ENCODE results near the gene RCBTB1. TPM values are rescaled to one million over a fixed set of nuclear protein-coding genes. Genes with fewer than 3 reads are reported as not detected.

RCBTB1 gene
- total RNA-seq, 2 experiments from 2014 or later = 15.1 to 31.1 TPM

DNA sequence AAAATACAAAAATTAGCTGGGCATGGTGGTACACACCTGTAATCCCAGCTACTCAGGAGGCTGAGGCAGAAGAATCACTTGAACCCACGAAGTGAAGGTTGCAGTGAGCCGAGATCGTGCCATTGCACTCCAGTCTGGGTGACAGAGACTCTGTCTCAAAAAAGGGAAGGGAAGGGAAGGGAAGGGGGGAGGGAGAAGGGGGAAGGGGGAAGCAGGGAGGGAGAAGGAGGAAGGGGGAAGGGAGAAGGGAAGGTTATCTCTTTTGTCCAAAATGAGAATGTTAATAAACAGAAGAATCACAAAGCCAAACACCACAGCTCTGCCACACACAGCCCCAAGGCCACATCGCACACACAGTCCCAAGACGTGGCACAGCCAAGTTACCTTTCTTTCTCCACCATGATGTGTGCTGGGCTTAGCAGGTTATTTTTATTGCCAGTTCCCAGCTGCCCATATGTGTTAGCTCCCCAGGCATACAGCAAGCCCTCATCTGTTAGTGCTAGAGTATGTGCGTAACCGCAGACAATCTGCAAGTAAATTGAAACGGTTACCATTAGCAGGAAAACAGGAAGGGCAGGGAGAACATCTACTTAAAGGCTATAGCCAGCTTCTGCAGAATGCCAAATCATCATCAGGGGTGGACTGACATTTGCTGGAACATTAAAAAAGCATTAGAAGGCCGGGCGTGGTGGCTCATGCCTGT lies 34.3 kb downstream of the RCBTB1 start:
- no peak overlapping the region for H3K4me3 ChIP-seq (ENCODE audit: low read depth, low read length, poor library complexity, severe bottlenecking)
- ChIA-PET POLR2A (interaction anchor here (0.6 to 1.4 kb wide), 5 partner anchors 11 to 593 kb away, joined by 3 to 6 read pairs (median 3); no protein-coding TSS in a partner anchor), CTCF (ENCODE audit: unreplicated experiment) (interaction anchor here (0.6 kb wide), 1 partner anchor 63 kb away, joined by 4 read pairs; no protein-coding TSS in a partner anchor)
- no peak for DNase-seq (ENCODE audit: low spot score)
- no peak overlapping the region for H3K4me2 ChIP-seq (ENCODE audit: low read length)
- TF ChIP-seq, protein P1, sequence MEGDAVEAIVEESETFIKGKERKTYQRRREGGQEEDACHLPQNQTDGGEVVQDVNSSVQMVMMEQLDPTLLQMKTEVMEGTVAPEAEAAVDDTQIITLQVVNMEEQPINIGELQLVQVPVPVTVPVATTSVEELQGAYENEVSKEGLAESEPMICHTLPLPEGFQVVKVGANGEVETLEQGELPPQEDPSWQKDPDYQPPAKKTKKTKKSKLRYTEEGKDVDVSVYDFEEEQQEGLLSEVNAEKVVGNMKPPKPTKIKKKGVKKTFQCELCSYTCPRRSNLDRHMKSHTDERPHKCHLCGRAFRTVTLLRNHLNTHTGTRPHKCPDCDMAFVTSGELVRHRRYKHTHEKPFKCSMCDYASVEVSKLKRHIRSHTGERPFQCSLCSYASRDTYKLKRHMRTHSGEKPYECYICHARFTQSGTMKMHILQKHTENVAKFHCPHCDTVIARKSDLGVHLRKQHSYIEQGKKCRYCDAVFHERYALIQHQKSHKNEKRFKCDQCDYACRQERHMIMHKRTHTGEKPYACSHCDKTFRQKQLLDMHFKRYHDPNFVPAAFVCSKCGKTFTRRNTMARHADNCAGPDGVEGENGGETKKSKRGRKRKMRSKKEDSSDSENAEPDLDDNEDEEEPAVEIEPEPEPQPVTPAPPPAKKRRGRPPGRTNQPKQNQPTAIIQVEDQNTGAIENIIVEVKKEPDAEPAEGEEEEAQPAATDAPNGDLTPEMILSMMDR (conservative IDR thresholded peaks at IDR 0.05; ENCODE audit: low read length) = no peak
- no peak for TF ChIP-seq EZH2phosphoT487 (IDR thresholded peaks at IDR 0.05; ENCODE audit: borderline replicate concordance, low read depth, low read length)
- no TSS peak for BruUV-seq (replicated peaks)
- H3K9me2 ChIP-seq (ENCODE audit: insufficient read depth, low read length) = no peaks in the 10 kb centered on the region
- H3K27ac ChIP-seq (ENCODE audit: low read depth, low read length, poor library complexity, severe bottlenecking) = no peak overlapping the region
- no peaks in the 10 kb centered on the region for H4K20me1 ChIP-seq (ENCODE audit: insufficient read depth, low read length)
- no peak overlapping the region for H2AFZ ChIP-seq (ENCODE audit: low read length)
- H3K4me1 ChIP-seq (ENCODE audit: insufficient read depth, low read length, poor library complexity, severe bottlenecking) = no peaks in the 10 kb centered on the region
- intact Hi-C loops (cut with micrococcal nuclease; ENCODE audit: unreplicated experiment) = no loop called here
- H3K36me3 ChIP-seq (ENCODE audit: insufficient read depth, low read length) = peaks cover 84% of the 10 kb centered on the region
- no peaks in the 10 kb centered on the region for H3K9me3 ChIP-seq (ENCODE audit: low read length)
- H3K79me2 ChIP-seq (ENCODE audit: insufficient read depth, low read depth, low read length) = no peaks in the 10 kb centered on the region

DNA sequence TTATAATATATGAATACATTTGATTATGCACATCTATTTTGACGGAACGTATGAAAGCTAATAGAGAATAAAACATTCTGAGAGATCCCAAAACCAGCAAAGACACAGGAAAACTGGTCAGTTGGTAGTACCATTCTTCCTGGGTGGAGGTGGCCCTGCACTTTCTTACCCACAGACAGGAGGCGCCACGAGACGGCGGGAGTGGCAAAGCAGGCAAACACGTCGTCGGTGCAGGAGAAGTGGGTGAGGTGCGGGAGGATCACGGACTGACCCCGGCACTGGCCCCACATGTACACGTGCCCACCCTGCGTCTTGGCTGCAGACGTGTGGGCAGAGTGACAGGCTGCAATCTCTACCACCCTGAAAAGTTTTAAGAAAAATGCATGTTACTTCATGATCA lies 36.1 kb downstream of the RCBTB1 start:
- H3K79me2 ChIP-seq (ENCODE audit: insufficient read depth, low read depth, low read length) = no peaks in the 10 kb centered on the region
- no peaks in the 10 kb centered on the region for H3K4me1 ChIP-seq (ENCODE audit: insufficient read depth, low read length, poor library complexity, severe bottlenecking)
- H2AFZ ChIP-seq (ENCODE audit: low read length) = no peak overlapping the region
- POLR2A ChIA-PET = interaction anchor here (0.7 to 1.0 kb wide), 2 partner anchors 10 to 189 kb away, joined by 3 to 5 read pairs; no protein-coding TSS in a partner anchor
- intact Hi-C loops (cut with micrococcal nuclease; ENCODE audit: unreplicated experiment) = no loop called here
- H4K20me1 ChIP-seq (ENCODE audit: insufficient read depth, low read length) = no peaks in the 10 kb centered on the region
- DNase-seq (ENCODE audit: low spot score) = no peak
- H3K36me3 ChIP-seq (ENCODE audit: insufficient read depth, low read length) = peaks cover 83% of the 10 kb centered on the region
- CTCF ChIA-PET (ENCODE audit: unreplicated experiment) = no interaction called here
- no peak overlapping the region for H3K27ac ChIP-seq (ENCODE audit: low read depth, low read length, poor library complexity, severe bottlenecking)
- H3K9me2 ChIP-seq (ENCODE audit: insufficient read depth, low read length) = no peaks in the 10 kb centered on the region
- no peak overlapping the region for H3K4me2 ChIP-seq (ENCODE audit: low read length)
- H3K9me3 ChIP-seq (ENCODE audit: low read length) = no peaks in the 10 kb centered on the region
- no peak overlapping the region for H3K4me3 ChIP-seq (ENCODE audit: low read depth, low read length, poor library complexity, severe bottlenecking)
- no TSS peak for BruUV-seq (replicated peaks)
- no peak for TF ChIP-seq EZH2phosphoT487 (IDR thresholded peaks at IDR 0.05; ENCODE audit: borderline replicate concordance, low read depth, low read length)
- TF ChIP-seq, protein P1 (conservative IDR thresholded peaks at IDR 0.05; ENCODE audit: low read length) = peak; percentile 48

DNA sequence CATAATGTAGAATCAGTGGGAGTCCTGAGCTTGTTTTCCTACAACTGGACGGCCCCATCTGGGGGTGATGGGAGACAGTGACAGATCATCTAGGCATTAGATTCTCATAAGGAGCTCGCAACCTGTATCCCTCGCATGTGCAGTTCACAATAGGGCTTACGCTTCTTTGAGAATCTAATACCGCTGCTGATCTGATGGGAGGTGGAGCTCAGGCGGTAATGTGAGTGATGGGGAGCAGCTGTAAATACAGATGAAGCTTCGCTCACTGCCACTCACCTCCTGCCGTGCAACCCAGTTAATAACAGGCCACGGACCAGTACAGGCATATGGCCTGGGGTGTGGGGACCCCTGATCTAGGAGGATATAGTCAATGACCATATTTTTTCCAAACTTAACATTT lies 38.8 kb downstream of the RCBTB1 start:
- intact Hi-C loops (cut with micrococcal nuclease; ENCODE audit: unreplicated experiment) = no loop called here
- ChIA-PET CTCF (ENCODE audit: unreplicated experiment) (no interaction called here), POLR2A (interaction anchor here (0.7 to 1.1 kb wide), 2 partner anchors 14 to 23 kb away, joined by 3 read pairs; no protein-coding TSS in a partner anchor)
- peaks cover 87% of the 10 kb centered on the region for H3K36me3 ChIP-seq (ENCODE audit: insufficient read depth, low read length)
- no peak overlapping the region for H3K27ac ChIP-seq (ENCODE audit: low read depth, low read length, poor library complexity, severe bottlenecking)
- H3K79me2 ChIP-seq (ENCODE audit: insufficient read depth, low read depth, low read length) = no peaks in the 10 kb centered on the region
- H3K4me3 ChIP-seq (ENCODE audit: low read depth, low read length, poor library complexity, severe bottlenecking) = no peak overlapping the region
- no peak overlapping the region for H3K4me2 ChIP-seq (ENCODE audit: low read length)
- H3K9me3 ChIP-seq (ENCODE audit: low read length) = no peaks in the 10 kb centered on the region
- no TSS peak for BruUV-seq (replicated peaks)
- TF ChIP-seq, protein P1 (conservative IDR thresholded peaks at IDR 0.05; ENCODE audit: low read length) = no peak
- no peak for TF ChIP-seq EZH2phosphoT487 (IDR thresholded peaks at IDR 0.05; ENCODE audit: borderline replicate concordance, low read depth, low read length)
- peaks cover under 1% of the 10 kb centered on the region for H3K4me1 ChIP-seq (ENCODE audit: insufficient read depth, low read length, poor library complexity, severe bottlenecking)
- DNase-seq (ENCODE audit: low spot score) = no peak
- H3K9me2 ChIP-seq (ENCODE audit: insufficient read depth, low read length) = no peaks in the 10 kb centered on the region
- H2AFZ ChIP-seq (ENCODE audit: low read length) = no peak overlapping the region
- H4K20me1 ChIP-seq (ENCODE audit: insufficient read depth, low read length) = no peaks in the 10 kb centered on the region
